UCSD-AML1 (cell line): ENCODE data around the gene PHRF1.
"Not testable (repeated sequence)": the region's sequence is repeated elsewhere in the genome, so short reads cannot be mapped to it uniquely, and the experiment has no call there.

Source experiments
- DNase-seq: peaks from one replicate; lab custom pipeline; 2025; ENCODE audit not compliant: unreplicated experiment; lab: John Stamatoyannopoulos, UW

PHRF1 gene

DNA sequence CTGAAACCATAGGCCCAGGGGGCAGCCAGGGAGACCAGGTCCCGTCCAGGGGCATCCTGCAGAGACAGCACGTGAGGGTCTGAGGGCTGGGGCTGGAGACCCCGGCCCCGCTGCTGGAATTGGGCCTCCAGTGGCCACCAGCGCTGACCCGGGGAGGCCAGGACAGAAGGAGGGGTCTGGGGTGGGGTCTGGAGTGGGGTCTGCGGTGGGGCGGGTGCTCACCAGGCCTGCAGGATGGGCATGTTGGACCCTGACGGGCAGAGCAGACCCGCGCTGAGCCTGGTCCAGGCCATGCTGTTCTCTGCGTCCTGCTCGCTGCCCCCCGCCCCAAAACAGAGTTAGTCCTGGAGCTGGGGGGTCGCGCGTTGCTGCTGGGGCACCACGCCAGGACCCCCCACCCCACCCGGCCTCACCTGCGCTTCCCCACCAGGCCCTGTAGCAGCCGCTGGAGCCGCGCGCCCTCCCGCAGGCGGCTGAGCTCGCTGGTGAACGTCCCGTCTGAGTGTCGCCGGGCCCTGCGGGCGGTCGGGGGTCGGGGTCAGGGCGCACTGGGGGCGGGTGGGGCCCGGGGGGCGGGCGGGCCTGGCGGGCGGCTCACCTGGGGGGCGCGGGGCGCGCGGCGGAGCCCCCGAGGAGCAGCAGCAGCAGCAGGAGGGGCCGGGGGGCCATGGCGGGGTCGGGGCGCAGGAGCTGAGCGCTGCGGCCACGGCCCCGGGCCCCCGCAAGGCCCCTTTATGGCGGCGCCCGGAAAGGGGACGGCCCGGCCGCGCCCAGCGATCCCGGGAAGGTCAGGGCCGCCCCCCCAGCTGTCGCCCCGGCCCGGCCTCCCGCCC is 50.4 kb downstream of the PHRF1 start, which contains the start of gene SCT:
Gene SCT (minus strand): TSS at position 707 of the 833 bp plus-strand sequence. CDS start 38 bp downstream, at position 669.
- DNase-seq: no peak

GRCh38 chr11:627308-627576 is 51.0 kb downstream of the PHRF1 start:
- no peak for DNase-seq

- no peak for DNase-seq
Observed at GRCh38 chr11:628056-628455, 51.8 kb downstream of the PHRF1 start.

DNA sequence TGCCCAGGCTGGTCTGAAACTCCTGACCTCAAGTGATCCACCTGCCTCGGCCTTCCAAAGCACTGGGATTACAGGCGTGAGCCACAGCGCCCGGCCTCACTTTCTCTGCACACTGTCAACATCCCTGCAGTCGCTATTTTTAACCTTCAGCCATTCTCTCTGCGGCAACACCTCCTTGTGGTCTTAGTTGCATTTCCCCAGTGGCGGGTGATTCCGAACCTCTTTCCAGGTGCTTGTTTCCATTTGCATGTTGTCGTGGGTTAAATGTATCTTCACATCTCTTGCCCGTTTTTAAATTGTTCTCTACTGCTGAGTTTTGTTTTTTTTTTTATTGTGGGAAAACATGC is 52.9 kb downstream of the PHRF1 start:
- no peak for DNase-seq

DNA sequence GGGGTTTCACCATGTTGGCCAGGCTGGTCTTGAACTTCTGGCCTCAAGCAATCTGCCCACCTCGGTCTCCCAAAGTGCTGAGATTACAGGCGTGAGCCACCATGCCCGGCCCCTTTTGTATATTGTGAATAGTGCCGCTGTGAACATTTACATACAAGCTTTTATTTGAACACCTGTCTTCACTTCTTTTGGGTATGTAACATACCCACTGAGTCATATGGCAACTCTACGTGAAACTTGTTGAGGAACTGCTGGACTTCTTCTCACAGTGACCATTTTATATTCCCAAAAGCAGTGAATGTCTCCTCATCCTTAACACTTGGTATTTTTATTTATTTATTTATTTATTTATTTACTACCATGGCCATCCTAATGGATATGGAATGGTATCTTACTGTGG is 54.6 kb downstream of the PHRF1 start:
- DNase-seq: no peak

DNA sequence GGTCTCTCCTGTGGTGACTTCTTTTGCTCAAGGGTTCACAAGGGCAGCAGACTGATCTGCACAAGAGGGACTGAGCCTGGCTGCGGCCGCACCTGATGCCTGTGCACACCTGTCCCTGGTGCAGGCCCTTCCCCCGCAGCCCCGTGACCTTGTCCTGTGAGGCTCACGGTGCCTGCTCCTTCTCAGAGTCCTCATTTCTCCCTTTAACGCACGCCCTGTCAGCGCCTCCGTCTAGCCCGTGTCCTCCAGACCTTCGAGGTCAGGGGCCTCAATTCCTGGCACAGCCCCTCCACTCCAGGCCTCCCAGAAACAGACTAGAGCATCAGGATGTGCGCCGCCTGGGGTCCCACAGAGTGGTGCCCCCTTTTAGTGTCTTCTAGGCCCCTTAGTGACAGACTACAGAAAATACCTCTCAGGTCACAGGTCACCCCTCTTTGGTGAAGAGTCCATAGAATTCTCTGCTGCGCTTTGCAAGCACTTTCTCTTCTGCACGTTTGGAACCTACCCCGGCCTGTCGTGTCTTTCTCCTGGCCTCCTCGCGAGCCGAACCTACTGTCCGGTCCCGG is 59.8 kb downstream of the PHRF1 start:
- no peak for DNase-seq

DNA sequence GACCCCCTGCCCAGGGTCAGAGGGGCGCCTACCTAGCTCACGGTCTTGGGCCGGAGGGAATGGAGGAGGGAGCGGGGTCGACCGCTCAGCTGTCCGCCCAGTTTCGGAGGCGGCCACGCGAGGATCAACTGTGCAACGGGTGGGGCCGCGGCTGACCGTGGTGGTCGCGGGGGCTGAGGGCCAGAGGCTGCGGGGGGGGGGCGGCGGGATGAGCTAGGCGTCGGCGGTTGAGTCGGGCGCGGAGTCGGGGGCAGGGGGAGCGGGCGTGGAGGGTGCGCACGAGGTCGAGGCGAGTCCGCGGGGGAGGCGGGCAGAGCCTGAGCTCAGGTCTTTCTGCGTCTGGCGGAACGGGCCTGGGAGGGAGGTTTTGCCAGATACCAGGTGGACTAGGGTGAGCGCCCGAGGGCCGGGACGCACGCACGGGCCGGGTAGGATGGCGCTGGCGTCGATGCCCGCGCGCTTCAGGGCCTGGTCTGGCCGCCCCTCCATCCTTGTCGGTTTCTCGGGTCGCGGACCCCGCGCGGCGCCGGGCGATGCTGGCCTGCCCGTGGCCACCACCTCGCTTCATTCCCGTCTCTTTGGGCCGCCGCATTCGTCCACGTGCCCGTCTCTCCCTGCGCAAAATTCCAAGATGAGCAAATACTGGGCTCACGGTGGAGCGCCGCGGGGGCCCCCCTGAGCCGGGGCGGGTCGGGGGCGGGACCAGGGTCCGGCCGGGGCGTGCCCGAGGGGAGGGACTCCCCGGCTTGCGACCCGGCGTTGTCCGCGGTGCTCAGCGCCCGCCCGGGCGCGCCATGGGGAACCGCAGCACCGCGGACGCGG is 60.5 kb downstream of the PHRF1 start, which contains the start of gene DRD4:
Gene DRD4 (plus strand): TSS at position 759 of the 822 bp plus-strand sequence. CDS start 36 bp downstream, at position 795.
- DNase-seq: no peak

- DNase-seq: no peak
Observed at GRCh38 chr11:637333-637592, 61.0 kb downstream of the PHRF1 start.

DNA sequence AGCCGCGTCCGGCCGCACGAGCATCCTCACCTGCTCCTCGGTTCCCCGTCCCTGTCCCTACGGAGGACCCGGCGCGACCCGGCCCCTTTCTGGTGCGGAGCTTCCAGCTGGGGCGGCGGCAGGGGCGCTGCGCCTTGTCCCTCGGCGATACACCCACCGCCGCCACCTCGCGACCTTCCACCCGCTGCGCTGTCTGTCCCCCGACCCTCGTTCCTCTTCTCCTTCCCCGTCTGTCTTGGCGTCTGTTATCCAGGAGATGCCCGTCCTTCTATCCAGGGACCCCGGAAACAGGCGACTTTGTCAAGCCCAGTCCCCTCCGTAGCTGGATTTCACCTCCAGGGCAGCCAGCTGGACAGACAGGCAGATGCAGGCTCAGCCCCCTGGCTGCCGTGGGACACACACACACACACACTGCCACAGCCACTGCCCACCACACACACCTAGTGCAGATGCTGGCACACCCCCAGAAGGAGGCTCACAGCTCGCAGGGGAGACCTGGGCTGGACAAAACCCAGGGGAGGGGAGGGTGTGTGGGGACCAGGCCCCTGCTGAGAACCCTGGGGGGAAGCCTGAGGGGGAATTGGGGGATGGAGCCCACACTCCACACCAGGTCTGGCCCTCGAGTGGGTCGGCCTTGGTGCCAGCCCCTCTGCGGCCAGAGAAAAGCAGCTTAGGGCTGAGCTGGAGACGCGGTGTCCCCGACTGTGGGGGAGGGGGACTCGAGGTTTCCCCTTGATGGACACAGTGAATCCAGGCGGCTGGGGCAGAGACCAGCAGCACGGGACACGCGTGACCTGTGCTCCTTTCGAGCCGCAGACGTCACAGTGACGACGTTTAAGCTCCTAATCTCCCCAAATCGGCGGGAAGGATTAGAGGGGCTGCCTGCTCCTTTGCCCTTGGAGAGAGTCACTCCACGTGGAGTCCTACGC is 61.6 kb downstream of the PHRF1 start:
- no peak for DNase-seq

GRCh38 chr11:638631-639331 is 62.5 kb downstream of the PHRF1 start:
- no peak for DNase-seq

DNA sequence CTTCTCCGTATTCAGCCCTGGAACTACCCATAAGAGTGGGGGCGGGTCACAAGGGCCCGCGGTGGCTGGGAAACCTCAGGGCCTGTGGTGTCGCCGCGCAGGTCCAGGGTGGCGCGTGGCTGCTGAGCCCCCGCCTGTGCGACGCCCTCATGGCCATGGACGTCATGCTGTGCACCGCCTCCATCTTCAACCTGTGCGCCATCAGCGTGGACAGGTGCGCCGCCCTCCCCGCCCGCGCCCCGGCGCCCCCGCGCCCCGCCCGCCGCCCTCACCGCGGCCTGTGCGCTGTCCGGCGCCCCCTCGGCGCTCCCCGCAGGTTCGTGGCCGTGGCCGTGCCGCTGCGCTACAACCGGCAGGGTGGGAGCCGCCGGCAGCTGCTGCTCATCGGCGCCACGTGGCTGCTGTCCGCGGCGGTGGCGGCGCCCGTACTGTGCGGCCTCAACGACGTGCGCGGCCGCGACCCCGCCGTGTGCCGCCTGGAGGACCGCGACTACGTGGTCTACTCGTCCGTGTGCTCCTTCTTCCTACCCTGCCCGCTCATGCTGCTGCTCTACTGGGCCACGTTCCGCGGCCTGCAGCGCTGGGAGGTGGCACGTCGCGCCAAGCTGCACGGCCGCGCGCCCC is 63.2 kb downstream of the PHRF1 start:
- DNase-seq: no peak

- no peak for DNase-seq
Observed at GRCh38 chr11:640021-640706, 63.9 kb downstream of the PHRF1 start.

GRCh38 chr11:641806-642370 is 65.6 kb downstream of the PHRF1 start:
- no peak for DNase-seq

DNA sequence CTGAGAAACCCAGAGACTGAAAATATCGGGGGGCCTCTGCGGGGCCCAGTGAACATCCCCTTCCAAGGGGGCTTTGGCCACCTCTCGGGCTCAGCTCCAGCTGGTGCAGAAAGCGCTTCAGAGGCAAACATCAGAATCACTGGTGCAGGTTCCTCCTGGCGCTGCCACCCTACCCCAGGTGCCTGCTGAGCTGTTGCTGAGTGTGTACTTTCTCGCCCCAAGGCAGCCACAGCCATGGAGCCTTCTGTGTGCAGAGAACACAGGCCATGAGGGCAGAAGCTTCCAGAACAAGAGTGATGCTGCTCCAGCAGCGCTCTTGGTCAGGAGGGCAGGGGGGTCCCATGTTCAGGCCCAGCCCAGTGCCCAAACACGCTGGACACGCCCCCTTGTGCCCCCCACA is 67.1 kb downstream of the PHRF1 start:
- no peak for DNase-seq

GRCh38 chr11:643849-644738 is 67.8 kb downstream of the PHRF1 start:
- no peak for DNase-seq

- DNase-seq: no peak
Observed at GRCh38 chr11:645536-645935, 69.3 kb downstream of the PHRF1 start.

DNA sequence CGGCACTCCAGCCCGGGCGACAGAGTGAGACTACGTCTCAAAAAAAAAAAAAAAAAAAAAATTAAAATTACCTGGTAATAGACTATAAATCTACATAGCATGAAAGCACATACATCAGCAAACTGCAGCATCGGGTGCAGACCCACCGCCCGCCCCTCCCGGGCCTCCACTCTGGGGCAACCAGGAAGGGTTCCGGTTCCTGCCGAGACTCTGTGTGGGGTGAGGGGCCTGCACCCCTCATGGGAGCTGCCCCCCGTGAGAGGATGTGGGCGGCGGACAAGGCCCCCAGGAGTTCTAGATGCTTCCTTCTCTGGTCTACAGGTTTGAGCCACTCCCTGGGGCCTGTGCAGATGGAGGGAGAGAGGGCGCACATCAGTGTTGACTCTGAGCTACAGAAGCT is 69.9 kb downstream of the PHRF1 start:
- DNase-seq: no peak

DNA sequence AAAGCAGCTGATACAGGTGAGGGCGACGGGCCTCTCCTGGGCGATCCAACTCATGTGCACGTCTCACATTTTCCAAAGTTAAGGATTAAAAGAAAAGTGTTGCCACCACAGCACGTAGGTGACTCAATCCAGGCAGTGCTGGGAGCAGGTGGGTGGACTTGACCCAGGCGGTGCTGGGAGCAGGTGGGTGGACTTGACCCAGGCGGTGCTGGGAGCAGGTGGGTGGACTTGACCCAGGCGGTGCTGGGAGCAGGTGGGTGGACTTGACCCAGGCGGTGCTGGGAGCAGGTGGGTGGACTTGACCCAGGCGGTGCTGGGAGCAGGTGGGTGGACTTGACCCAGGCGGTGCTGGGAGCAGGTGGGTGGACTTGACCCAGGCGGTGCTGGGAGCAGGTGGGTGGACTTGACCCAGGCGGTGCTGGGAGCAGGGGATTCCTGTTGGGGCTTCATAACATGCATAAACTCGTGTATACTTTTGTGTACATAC is 71.4 kb downstream of the PHRF1 start:
- not testable (repeated sequence) for DNase-seq
